Neural crest cell (in vitro differentiated cells): ENCODE results near the gene EPB41L4B. TPM values are rescaled to one million over a fixed set of nuclear protein-coding genes. Genes with fewer than 3 reads are reported as not detected.

ENCODE experiments used
- DNase-seq: peaks from one replicate; pipeline ENCODE4 v3.0.0; 2021; ENCODE audit warnings: low read depth, mixed read lengths, low spot score
- H3K27ac Mint-ChIP-seq: one replicate; pipeline ENCODE4 v1.8.0; 2021; ENCODE audit warnings: mild to moderate bottlenecking, mixed read lengths; ENCODE audit not compliant: unreplicated experiment
- H3K27me3 Mint-ChIP-seq: 2 replicates; pipeline ENCODE4 v1.8.0; 2021; ENCODE audit warnings: low read depth, mild to moderate bottlenecking, mixed read lengths
- H3K36me3 Mint-ChIP-seq: 2 replicates; pipeline ENCODE4 v1.8.0; 2021; ENCODE audit warnings: low read depth, mild to moderate bottlenecking, mixed read lengths
- H3K4me1 Mint-ChIP-seq: 2 replicates; pipeline ENCODE4 v1.8.0; 2021; ENCODE audit warnings: mixed read lengths
- H3K4me3 Mint-ChIP-seq: one replicate; pipeline ENCODE4 v1.8.0; 2021; ENCODE audit warnings: mild to moderate bottlenecking, mixed read lengths
- H3K9me3 Mint-ChIP-seq: 2 replicates; pipeline ENCODE4 v1.8.0; 2021; ENCODE audit warnings: mixed read lengths
- CTCF ChIP-seq: fragments of 200-600 bp; sonication (generic); conservative IDR thresholded peaks from 2 replicates; pipeline ENCODE4 v1.5.0; 2021; ENCODE audit warnings: antibody characterized with exemption, mild to moderate bottlenecking
- total RNA-seq: library from RNA; stranded (reverse); gene quantifications from 2 replicates; pipeline ENCODE4 v1.2.1, GENCODE V29; 2021

Gene EPB41L4B
- total RNA-seq, 1 donor from 2014 or later, result 1.4 TPM

GRCh38 chr9:109316207-109316640 lies 4.6 kb downstream of the EPB41L4B start:
- Mint-ChIP-seq H3K27ac (no peak overlapping the region), H3K4me1 (peaks cover 24% of the 10 kb centered on the region), H3K36me3 (no peaks in the 10 kb centered on the region), H3K27me3 (peaks cover 59% of the 10 kb centered on the region), H3K4me3 (no peak overlapping the region), H3K9me3 (no peaks in the 10 kb centered on the region)
- no peak for TF ChIP-seq CTCF
- no peak for DNase-seq

GRCh38 chr9:109315480-109316206 lies 5.2 kb downstream of the EPB41L4B start:
- H3K27me3 Mint-ChIP-seq, result peaks cover 58% of the 10 kb centered on the region
- H3K27ac Mint-ChIP-seq, result no peak overlapping the region
- no peak for DNase-seq
- no peaks in the 10 kb centered on the region for H3K36me3 Mint-ChIP-seq
- no peaks in the 10 kb centered on the region for H3K9me3 Mint-ChIP-seq
- peaks cover 24% of the 10 kb centered on the region for H3K4me1 Mint-ChIP-seq
- TF ChIP-seq CTCF, result no peak
- no peak overlapping the region for H3K4me3 Mint-ChIP-seq

- Mint-ChIP-seq H3K4me1 (peaks cover 30% of the 10 kb centered on the region), H3K4me3 (no peak overlapping the region), H3K27ac (no peak overlapping the region), H3K27me3 (peaks cover 51% of the 10 kb centered on the region), H3K9me3 (no peaks in the 10 kb centered on the region), H3K36me3 (no peaks in the 10 kb centered on the region)
- no peak for DNase-seq
- TF ChIP-seq CTCF, result no peak
Observed at GRCh38 chr9:109314011-109314531, 6.8 kb downstream of the EPB41L4B start.

- Mint-ChIP-seq H3K27me3 (peaks cover 44% of the 10 kb centered on the region), H3K36me3 (no peaks in the 10 kb centered on the region), H3K9me3 (no peaks in the 10 kb centered on the region), H3K4me3 (no peak overlapping the region), H3K4me1 (peaks cover 24% of the 10 kb centered on the region), H3K27ac (no peak overlapping the region)
- no peak for TF ChIP-seq CTCF
- no peak for DNase-seq
Observed at GRCh38 chr9:109313351-109313750, 7.5 kb downstream of the EPB41L4B start.

- H3K9me3 Mint-ChIP-seq, result no peaks in the 10 kb centered on the region
- no peak for TF ChIP-seq CTCF
- peaks cover 39% of the 10 kb centered on the region for H3K27me3 Mint-ChIP-seq
- H3K4me1 Mint-ChIP-seq, result peaks cover 22% of the 10 kb centered on the region
- no peaks in the 10 kb centered on the region for H3K36me3 Mint-ChIP-seq
- DNase-seq, result no peak
- no peak overlapping the region for H3K4me3 Mint-ChIP-seq
- no peak overlapping the region for H3K27ac Mint-ChIP-seq
Observed at GRCh38 chr9:109312783-109313182, 8.1 kb downstream of the EPB41L4B start.
